GM18511 (cell line): ENCODE data around the gene SBK2.

Source experiments
- ATAC-seq: cut with Tn5 transposase; IDR thresholded peaks from one replicate; pipeline ENCODE4 v1.9.1; 2021; ENCODE audit warnings: mild to moderate bottlenecking, moderate library complexity; ENCODE audit not compliant: unreplicated experiment

The SBK2 gene

GRCh38 chr19:55559684-55560083 lies 22.8 kb upstream of the SBK2 start:
- ATAC-seq: no peak

GRCh38 chr19:55554741-55555152 lies 17.8 kb upstream of the SBK2 start:
- no peak for ATAC-seq

- no peak for ATAC-seq
Observed at GRCh38 chr19:55554302-55554701, 17.4 kb upstream of the SBK2 start.

- no peak for ATAC-seq
Observed at GRCh38 chr19:55553217-55554182, 16.6 kb upstream of the SBK2 start.

- ATAC-seq: no peak
Observed at GRCh38 chr19:55552620-55553019, 15.7 kb upstream of the SBK2 start.

- no peak for ATAC-seq
Observed at GRCh38 chr19:55552206-55552605, 15.3 kb upstream of the SBK2 start.

- no peak for ATAC-seq
Observed at GRCh38 chr19:55550321-55550650, 13.4 kb upstream of the SBK2 start.

GRCh38 chr19:55549500-55550320 lies 12.8 kb upstream of the SBK2 start:
- no peak for ATAC-seq

- no peak for ATAC-seq
Observed at GRCh38 chr19:55546822-55547614, 10.1 kb upstream of the SBK2 start.

GRCh38 chr19:55546011-55546410 lies 9.1 kb upstream of the SBK2 start:
- ATAC-seq: no peak

GRCh38 chr19:55545443-55545842 lies 8.5 kb upstream of the SBK2 start, which contains the start of gene SBK3:
Gene SBK3, minus strand, starts transcription at chr19:55545543. Its CDS starts 0 bp downstream, at chr19:55545543.
- no peak for ATAC-seq

GRCh38 chr19:55544776-55545439 lies 8.0 kb upstream of the SBK2 start:
- ATAC-seq: no peak

GRCh38 chr19:55544014-55544413 lies 7.1 kb upstream of the SBK2 start:
- ATAC-seq: no peak

GRCh38 chr19:55543567-55543966 lies 6.6 kb upstream of the SBK2 start:
- no peak for ATAC-seq

- ATAC-seq: no peak
Observed at GRCh38 chr19:55542292-55542855, 5.4 kb upstream of the SBK2 start.

- ATAC-seq: no peak
Observed at GRCh38 chr19:55541091-55541490, 4.2 kb upstream of the SBK2 start.

- ATAC-seq: no peak
Observed at GRCh38 chr19:55540619-55541018, 3.7 kb upstream of the SBK2 start.

GRCh38 chr19:55539090-55539984 lies 2.4 kb upstream of the SBK2 start:
- ATAC-seq: no peak

- ATAC-seq: no peak
Observed at GRCh38 chr19:55538132-55538531, 1.2 kb upstream of the SBK2 start.
